GM21825 (cell line): ENCODE measurements around the gene PDE4D.

ENCODE experiments used
- ATAC-seq: cut with Tn5 transposase; IDR thresholded peaks from one replicate; pipeline ENCODE4 v1.9.1; 2021; ENCODE audit warnings: mild to moderate bottlenecking, moderate library complexity; ENCODE audit not compliant: unreplicated experiment

Gene PDE4D

GRCh38 chr5:59099270-59099994 lies 794.1 kb downstream of the PDE4D start:
- ATAC-seq: no peak

- ATAC-seq: no peak
These were observed 794.8 kb downstream of the PDE4D start for GRCh38 chr5:59098743-59099142.

GRCh38 chr5:59097712-59098111 lies 795.8 kb downstream of the PDE4D start:
- no peak for ATAC-seq

- no peak for ATAC-seq
These were observed 796.4 kb downstream of the PDE4D start for GRCh38 chr5:59097116-59097515.

- ATAC-seq: no peak
These were observed 798.0 kb downstream of the PDE4D start for GRCh38 chr5:59095480-59095879.

- no peak for ATAC-seq
These were observed 798.7 kb downstream of the PDE4D start for GRCh38 chr5:59094864-59095263.

GRCh38 chr5:59093329-59093728 lies 800.2 kb downstream of the PDE4D start:
- ATAC-seq: no peak

GRCh38 chr5:59092758-59093157 lies 800.8 kb downstream of the PDE4D start:
- no peak for ATAC-seq

GRCh38 chr5:59091965-59092364 lies 801.6 kb downstream of the PDE4D start:
- ATAC-seq: no peak

GRCh38 chr5:59090323-59090722 lies 803.2 kb downstream of the PDE4D start:
- ATAC-seq: no peak

GRCh38 chr5:59089767-59090166 lies 803.8 kb downstream of the PDE4D start:
- no peak for ATAC-seq

- ATAC-seq: no peak
These were observed 805.0 kb downstream of the PDE4D start for GRCh38 chr5:59088546-59088945.

GRCh38 chr5:59086024-59086423 lies 807.5 kb downstream of the PDE4D start:
- ATAC-seq: no peak

GRCh38 chr5:59081693-59082092 lies 811.8 kb downstream of the PDE4D start:
- no peak for ATAC-seq

GRCh38 chr5:59079622-59080620 lies 813.6 kb downstream of the PDE4D start:
- ATAC-seq: no peak

GRCh38 chr5:59071755-59072549 lies 821.6 kb downstream of the PDE4D start:
- ATAC-seq: no peak

GRCh38 chr5:59069438-59070079 lies 824.0 kb downstream of the PDE4D start:
- ATAC-seq: no peak

- ATAC-seq: no peak
These were observed 825.4 kb downstream of the PDE4D start for GRCh38 chr5:59067956-59068656.

GRCh38 chr5:59066367-59067163 lies 827.0 kb downstream of the PDE4D start:
- no peak for ATAC-seq
